ENCODE measurements around the gene SNRNP40.

GRCh38 chr1:31318146-31318545 is 21.6 kb upstream of the SNRNP40 start:
- TF ChIP-seq POLR2A (IDR thresholded peaks at IDR 0.05) (no peak), CTCF (IDR thresholded peaks at IDR 0.05) (no peak)
